B cell (primary cell): Measurements from ENCODE around the gene FTO.

Source experiments
- EZH2 ChIP-seq: IDR thresholded peaks from 2 replicates; pipeline ENCODE4 v1.6.1; 2012; ENCODE audit warnings: borderline replicate concordance, low read depth, mild to moderate bottlenecking, moderate library complexity, low read length; ENCODE audit not compliant: insufficient read depth, poor library complexity, severe bottlenecking
- TF ChIP-seq, protein P1 (sequence below): fragments of 200-600 bp; IDR thresholded peaks from one replicate; pipeline ENCODE4 v1.8.0; 2022; ENCODE audit warnings: antibody characterized with exemption, mild to moderate bottlenecking

DNA sequence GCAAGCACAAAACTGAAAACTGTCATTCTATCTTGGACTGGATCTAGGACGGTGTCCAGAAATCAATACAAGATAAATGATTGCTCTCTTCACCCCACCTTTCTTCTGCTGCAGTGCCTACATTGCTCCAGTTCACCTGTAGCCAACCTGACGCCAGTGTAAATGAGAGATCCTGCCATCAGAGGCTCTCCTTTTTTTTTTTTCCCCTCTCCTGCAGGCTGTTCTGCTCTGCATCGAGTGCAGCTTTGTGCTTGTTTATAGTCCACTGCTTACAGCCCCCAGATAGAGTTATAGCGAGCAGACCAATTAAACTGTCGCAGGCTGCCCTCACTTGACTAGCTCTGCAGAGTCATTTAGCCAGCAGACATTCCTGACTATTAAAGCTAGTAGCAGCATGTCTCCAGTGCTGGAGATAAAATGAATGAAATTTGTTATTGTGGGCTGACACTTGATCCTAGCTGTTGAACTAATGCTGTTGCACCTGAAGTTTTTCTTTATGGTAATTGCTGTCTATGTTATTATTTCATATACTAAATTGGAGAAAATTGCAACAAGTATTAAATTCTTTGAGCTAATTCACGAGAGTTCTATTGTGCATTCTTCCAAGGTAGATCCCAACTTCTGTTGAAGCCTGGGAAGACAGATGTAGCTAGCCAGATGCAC lies 257.1 kb downstream of the FTO start:
- TF ChIP-seq, protein P1, sequence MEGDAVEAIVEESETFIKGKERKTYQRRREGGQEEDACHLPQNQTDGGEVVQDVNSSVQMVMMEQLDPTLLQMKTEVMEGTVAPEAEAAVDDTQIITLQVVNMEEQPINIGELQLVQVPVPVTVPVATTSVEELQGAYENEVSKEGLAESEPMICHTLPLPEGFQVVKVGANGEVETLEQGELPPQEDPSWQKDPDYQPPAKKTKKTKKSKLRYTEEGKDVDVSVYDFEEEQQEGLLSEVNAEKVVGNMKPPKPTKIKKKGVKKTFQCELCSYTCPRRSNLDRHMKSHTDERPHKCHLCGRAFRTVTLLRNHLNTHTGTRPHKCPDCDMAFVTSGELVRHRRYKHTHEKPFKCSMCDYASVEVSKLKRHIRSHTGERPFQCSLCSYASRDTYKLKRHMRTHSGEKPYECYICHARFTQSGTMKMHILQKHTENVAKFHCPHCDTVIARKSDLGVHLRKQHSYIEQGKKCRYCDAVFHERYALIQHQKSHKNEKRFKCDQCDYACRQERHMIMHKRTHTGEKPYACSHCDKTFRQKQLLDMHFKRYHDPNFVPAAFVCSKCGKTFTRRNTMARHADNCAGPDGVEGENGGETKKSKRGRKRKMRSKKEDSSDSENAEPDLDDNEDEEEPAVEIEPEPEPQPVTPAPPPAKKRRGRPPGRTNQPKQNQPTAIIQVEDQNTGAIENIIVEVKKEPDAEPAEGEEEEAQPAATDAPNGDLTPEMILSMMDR: no peak
- TF ChIP-seq EZH2: no peak
